ENCODE results near the gene TK1.
"Not testable (repeated sequence)": the region's sequence is repeated elsewhere in the genome, so short reads cannot be mapped to it uniquely, and the experiment has no call there.

Gene TK1

DNA sequence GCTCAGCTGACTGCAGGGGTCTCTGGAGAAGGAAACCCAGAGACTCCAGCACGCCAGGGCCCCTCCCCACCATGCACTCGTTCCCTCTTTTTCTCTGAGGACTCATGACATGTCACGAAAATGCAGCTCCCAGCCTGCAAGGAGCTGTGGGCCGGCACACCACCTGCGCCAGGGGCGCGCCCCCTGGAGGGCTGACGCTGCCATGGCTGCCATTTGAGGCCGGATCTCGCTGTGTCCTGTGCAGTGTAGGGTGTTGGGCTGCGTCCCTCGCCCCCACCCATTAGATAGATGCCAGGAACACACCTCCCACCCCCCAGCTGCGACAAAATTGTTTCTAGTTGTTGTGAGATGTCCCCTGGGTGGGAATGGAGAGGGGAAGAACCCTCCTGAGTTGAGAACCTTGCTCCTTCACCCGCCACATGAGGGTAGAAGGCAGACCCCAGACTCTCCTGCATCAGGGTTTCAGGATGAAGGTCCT lies 10.3 kb downstream of the TK1 start:
- peak in 1 of 2 experiments; percentile 12 for DNase-seq (ENCODE audit: low read depth in 2 of 2)

DNA sequence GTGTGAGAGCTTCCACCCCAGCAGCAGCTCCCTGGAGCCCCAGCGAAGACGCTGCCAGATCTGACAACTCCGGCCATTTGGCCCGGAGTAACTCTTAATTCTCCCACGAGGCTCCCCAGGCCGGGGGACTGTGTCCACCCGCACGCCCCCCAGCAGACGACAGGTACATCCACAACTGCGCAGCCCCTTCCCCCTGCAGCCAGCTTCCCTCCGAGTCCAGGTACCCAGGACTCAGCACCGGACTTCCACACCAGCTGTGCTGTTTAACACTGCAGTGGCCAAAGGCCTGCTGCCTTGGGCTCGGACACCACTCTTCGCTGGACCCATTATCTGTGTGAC lies 11.2 kb downstream of the TK1 start:
- DNase-seq (ENCODE audit: low read depth in 2 of 2): no peak

DNA sequence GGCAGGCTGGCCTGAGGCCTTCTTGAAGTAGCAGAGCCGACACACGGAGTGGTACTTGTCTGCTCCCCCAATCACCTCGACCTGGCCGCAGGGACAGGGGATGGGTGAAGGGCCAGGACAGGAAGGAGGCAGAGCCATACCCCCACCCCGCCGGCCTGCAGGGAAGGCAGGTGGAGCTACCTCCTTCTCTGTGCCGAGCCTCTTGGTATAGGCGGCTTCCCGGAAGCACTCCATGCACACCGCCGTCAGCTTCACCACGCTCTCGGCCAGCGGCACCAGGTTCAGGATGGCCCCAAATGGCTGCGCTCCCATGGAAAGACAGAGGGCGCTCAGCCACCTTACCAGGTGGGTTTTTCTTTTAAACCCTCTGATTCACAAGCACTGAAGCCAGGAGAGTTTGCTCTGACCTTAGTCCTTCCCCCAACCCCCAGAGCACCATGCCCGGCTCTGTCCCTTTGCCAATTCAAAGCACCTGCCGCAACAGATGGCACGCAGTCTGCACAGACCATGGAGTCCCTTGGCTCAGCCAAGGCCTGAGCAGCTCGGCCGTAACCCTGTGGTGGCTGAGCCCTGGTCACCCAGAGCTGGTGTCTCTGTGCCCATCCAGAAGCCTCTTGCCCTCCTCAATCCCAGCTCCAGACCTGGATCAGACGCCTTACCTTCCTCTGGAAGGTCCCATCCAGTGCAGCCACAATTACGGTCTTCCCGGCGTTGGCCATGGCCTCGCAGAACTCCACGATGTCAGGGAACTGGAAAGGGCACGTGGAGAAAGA lies 11.8 kb downstream of the TK1 start:
- no peak for DNase-seq (ENCODE audit: low read depth in 2 of 2)

DNA sequence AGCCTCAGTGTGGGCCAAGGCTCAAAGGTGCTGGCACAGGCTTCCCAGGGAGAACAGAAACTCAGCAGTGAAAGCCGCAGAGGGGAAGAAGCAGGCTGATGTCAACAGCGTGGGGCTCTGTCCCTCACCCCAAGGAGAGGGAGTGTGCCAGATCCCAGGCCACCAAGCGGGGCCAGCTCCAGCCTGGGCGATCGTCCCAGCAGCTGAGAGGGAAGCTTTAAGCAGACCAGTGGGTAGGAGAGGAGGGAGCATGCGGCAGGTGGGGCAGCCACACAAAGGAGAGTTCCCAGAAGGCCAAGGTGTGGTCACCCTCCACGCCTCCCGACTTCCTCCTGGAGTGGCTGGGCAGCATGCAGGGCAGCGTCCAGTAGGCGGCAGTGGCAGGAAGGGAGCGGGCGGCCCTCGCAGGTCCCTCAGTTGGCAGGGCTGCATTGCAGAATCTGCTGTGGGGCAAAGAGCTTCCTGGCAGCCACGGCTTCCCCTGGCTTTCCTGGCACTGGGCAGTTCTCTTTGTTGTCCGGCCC lies 12.4 kb downstream of the TK1 start:
- no peak for DNase-seq (ENCODE audit: low read depth in 2 of 2)

DNA sequence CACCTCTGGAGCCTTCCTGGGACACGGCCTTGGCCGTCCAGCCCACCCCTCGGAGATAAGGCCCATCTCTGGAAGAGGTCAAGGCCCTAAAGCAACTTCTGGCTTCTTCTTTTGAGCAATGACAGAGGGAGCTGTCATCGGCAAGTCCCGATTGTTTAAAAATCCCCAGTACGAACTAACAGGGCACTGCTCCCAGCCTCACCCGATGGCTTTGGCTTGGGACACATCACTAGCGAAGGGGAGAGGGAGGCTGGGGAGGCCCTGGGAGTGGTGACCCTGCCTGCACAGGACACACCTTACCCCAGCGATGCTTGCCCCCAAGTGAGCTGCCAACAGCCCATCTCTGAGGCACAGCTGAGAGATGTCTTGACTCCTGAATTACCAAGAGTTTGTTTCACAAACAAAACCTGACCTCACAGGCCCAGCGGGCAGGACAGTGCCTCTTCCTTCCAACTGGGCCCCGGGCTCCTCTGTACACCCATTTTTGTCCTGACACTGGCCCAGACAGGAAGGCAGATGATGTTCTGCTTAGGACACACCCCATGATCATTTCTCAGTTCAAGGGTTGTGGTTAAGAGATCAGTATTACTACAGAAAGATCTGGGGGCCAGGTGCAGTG lies 13.6 kb downstream of the TK1 start:
- no peak for DNase-seq (ENCODE audit: low read depth in 2 of 2)

DNA sequence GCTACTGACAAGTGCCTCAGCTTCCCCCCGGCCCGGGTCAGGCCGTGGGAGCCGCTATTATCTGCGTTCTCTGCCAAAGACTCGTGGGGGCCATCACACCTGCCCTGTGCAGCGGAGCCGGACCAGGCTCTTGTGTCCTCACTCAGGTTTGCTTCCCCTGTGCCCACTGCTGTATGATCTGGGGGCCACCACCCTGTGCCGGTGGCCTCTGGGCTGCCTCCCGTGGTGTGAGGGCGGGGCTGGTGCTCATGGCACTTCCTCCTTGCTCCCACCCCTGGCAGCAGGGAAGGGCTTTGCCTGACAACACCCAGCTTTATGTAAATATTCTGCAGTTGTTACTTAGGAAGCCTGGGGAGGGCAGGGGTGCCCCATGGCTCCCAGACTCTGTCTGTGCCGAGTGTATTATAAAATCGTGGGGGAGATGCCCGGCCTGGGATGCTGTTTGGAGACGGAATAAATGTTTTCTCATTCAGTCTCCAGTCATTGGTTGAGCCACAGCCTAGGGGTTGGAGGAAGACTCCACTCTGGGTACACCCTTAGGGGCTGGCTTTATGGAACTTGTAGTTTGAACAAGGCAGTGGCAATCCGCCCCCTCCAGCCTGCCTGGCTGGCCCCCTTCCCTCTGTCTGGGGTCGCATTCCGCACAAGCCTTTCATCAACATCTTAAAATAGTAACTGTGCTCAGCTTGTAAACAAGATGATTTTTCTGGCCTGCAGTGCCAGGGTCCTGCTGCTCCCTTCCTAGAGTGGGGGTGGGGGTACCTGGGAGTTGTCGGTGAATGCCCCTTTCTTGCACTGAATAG lies 14.4 kb downstream of the TK1 start:
- DNase-seq (ENCODE audit: low read depth in 2 of 2): no peak

DNA sequence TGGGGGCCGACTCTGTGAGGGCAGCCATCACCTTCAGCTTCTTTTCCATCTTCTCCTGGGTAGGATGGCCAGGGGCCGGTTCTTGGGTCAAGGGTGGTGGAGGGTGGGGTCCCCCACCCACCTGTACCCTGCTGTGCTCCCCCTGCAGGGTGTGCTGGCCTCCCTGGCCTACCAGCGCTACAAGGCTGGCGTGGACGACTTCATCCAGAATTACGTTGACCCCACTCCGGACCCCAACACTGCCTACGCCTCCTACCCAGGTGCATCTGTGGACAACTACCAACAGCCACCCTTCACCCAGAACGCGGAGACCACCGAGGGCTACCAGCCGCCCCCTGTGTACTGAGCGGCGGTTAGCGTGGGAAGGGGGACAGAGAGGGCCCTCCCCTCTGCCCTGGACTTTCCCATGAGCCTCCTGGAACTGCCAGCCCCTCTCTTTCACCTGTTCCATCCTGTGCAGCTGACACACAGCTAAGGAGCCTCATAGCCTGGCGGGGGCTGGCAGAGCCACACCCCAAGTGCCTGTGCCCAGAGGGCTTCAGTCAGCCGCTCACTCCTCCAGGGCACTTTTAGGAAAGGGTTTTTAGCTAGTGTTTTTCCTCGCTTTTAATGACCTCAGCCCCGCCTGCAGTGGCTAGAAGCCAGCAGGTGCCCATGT lies 15.1 kb downstream of the TK1 start:
- DNase-seq (ENCODE audit: low read depth in 2 of 2): not testable (repeated sequence)

DNA sequence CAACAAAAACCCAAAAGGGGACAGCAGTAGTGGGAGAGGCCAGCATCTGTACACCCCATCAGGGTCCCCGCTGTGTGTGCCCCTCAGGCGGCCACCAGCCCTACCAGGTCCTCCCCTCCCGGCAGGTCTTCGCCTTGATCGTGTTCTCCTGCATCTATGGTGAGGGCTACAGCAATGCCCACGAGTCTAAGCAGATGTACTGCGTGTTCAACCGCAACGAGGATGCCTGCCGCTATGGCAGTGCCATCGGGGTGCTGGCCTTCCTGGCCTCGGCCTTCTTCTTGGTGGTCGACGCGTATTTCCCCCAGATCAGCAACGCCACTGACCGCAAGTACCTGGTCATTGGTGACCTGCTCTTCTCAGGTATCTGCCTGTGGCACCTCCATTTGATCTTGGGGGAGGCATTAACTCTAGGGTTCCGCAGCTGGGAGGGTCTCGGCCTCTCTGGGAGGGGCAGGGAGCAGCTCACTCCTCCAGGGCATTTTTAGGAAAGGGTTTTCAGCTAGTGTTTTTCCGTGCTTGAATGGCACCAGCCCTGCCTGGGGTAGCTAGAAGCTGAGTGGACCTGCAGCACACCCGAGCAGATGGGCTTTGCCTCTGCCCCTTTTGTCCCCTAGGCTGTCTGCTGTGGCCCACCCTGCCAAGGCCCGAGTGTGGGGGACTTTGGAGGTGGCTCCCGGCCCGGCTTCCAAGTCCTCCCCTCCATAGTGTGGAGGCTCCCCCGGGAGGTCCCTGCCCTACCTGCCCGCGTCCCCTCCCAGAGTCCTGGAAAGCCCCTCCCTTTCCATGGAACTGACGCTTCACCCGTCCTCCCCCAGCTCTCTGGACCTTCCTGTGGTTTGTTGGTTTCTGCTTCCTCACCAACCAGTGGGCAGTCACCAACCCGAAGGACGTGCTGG lies 15.9 kb downstream of the TK1 start:
- no peak for DNase-seq (ENCODE audit: low read depth in 2 of 2)

DNA sequence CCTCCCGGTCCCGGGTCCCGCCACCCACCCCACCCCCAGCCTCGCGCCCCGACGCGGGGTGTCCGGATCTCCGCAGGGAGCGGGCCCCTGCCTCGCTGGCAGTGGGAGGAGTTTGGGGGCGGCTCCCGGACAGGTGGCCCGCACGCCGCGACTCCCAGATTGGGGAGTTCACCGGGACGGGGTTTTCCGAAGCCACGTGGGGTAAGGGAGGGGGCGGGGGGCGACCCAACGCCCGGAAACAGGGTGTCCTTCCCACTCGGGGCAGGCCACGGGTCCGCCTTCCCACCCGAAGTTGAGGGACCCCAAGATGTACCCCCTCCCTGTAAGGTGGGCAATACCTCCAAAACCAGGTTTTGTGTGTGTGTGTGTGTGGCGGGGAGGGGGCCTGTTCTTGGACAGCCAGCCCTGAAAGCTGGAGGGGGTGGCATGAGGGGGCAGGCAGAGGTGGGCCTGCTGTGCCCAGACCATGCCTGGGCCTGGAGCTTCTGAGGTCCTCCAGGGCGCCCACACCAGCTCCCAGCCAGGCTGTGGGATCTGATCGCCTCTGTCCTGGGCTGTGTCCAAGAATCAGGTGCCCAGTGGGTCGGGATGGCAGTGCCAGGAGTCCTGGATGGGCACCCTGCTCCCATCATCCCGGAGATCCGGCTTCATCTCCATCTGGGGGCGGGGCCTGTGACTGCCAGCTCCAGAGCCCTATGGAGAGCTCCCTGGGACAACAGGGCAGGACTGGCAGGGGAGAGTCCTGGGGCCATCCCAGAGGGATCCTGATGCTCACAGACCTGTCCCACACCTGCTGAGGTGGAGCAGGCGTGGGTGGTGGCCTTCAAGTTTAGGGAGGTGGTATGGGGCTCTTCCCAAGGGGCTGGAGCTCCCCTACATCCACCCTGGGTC lies 17.7 kb downstream of the TK1 start:
- no peak for DNase-seq (ENCODE audit: low read depth in 2 of 2)

DNA sequence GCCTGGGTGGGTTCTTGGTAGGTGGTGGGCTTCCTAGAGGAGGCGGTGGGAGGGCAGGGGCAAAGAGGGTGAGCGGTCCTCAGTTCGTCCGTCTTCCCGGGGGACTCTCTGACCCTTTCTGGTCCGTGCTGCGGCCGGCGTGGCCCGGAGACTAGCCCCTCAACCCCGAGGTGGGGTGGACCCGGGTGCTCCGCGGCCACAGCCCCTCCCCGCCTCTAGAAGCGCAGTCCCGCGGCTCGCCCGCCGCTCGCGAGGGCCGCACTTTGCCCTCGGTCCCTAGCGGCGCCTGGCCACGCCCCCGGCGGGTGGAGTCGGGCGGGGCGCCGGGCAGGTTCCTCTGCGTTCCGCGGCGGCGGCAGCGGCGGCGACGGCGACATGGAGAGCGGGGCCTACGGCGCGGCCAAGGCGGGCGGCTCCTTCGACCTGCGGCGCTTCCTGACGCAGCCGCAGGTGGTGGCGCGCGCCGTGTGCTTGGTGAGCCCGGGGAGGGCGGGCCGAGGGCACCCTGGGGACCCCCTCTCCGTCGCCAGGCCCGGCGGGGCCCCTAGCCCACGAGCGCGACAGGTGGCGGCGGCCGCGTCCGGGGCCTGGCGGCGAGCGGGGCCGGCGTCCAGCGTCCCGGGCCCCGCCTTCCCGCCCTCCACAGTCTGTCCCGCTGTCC lies 18.5 kb downstream of the TK1 start, which contains the start of gene SYNGR2:
TSS of gene SYNGR2 (plus strand) at position 340 of the 661 bp plus-strand sequence. CDS start at position 376, 36 bp downstream.
- peak in 1 of 2 experiments; percentile 13 for DNase-seq (ENCODE audit: low read depth in 2 of 2)

DNA sequence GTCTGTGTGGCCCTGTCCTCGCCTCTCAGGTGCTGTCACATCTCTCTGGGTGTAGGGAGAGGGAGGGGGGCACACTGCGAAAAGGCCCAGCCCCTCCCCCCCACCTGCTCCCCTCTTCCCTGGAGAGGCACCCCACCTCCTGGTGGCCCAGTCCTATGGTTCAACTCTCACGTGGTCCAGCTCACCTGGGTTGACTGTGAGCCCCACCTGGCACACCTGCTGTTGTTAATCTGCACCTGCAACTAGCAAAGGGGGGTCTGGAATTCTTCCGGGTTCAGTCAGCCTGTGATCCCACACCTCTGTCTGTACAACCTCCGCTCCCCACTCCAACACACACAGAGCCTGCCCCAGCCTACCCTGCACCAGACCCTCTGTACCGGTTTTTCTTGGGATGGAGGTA lies 20.4 kb downstream of the TK1 start:
- DNase-seq (ENCODE audit: low read depth in 2 of 2): no peak

DNA sequence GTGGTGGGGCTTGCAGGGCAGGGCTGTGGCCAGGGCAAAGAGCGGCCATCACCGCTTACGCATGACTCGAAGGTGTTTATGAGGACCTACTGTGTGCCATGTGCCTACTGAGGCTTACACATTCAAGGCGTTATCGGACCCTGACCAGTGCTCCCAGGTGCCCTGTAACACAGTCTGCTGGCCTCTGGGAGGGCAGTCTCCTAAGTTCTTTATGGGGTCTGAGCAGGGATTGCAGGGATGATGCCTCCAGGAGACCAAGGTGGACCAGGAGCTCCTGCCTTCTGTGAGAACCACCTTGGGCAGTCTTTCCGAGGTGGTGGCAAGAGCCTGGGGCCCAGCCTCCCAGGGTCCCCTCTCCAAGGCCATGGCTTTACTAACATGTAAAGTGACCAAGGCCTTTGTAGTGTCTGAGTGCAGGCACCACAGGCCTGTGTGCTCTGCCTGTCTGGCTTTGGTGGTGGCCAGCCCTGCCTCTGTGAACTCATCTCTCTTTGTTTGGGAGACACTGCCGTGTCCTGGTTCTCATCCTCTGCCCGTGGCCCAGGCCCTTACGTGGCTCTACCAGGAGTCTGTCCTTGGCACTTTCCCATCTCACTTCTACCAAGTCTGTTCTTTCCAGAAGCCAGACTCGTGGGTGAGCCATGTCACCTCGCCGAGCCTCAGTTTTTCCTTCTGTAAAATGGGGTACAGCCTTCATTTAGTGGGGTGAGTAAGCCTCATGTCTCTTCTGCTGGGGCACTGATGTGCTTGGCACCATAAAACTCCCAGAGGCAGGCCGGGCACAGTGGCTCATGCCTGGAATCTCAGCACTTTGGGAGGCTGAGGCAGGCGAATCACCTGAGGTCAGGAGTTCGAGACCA lies 21.9 kb downstream of the TK1 start:
- DNase-seq (ENCODE audit: low read depth in 2 of 2): no peak

DNA sequence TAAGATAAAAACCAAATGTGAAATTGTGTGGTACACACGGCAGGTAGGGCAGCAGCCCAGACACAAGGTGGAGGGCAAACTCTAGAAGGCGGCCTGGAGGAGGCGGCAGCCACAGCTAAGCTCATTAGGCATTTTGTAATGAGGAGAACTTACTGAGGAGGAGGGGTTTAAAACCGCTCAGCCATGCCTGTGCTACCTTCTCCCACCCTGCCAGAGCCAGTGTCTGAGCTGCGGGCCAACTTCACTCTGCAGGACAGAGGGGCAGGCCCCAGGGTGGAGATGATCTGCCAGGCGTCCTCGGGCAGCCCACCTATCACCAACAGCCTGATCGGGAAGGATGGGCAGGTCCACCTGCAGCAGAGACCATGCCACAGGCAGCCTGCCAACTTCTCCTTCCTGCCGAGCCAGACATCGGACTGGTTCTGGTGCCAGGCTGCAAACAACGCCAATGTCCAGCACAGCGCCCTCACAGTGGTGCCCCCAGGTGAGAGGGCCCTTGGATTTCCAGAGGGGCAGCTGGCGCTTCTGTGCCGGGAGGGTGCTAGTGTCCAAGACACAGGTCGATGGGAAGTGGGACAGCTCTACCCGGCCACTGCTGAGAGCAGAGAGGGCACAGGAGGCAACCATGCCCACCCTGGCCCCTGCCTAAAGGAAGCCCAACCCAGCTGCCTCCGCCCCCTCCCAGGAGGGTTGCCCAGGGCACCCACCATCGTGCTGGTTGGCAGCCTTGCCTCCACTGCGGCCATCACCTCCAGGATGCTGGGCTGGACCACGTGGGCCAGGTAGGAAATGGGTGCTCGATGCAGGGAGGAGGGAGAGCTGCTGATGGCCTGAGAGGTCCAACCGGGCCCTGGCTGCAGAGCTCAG lies 22.7 kb downstream of the TK1 start:
- no peak for DNase-seq (ENCODE audit: low read depth in 2 of 2)

DNA sequence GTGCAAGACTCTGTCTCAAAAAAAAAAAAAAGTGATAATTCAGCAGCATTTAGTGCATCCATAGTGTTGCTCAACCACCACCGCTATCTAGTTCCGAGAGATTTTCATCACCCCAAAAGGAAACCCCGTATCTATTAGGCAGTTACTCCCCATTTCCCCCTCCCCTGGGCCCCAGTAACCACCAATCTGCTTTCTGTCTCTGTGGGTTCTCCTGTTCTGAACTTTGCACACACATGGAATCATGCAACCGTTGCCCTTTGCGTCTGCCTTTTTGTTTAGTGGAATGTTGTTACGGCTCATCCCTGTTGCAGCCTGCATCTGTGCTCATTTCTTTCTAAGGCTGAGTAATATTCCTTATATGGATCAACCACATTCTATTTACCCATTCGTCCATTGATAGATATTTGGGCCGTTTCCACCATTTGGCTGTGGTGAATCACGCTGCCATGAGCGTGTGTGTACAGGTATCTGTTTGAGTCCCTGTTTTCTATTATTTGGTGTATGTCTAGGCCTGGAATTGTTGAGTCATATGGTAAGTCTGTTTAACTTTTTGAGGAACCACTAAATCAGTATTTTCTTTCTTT lies 27.2 kb downstream of the TK1 start:
- peak; percentile 75 to 76 for DNase-seq (ENCODE audit: low read depth in 2 of 2)

DNA sequence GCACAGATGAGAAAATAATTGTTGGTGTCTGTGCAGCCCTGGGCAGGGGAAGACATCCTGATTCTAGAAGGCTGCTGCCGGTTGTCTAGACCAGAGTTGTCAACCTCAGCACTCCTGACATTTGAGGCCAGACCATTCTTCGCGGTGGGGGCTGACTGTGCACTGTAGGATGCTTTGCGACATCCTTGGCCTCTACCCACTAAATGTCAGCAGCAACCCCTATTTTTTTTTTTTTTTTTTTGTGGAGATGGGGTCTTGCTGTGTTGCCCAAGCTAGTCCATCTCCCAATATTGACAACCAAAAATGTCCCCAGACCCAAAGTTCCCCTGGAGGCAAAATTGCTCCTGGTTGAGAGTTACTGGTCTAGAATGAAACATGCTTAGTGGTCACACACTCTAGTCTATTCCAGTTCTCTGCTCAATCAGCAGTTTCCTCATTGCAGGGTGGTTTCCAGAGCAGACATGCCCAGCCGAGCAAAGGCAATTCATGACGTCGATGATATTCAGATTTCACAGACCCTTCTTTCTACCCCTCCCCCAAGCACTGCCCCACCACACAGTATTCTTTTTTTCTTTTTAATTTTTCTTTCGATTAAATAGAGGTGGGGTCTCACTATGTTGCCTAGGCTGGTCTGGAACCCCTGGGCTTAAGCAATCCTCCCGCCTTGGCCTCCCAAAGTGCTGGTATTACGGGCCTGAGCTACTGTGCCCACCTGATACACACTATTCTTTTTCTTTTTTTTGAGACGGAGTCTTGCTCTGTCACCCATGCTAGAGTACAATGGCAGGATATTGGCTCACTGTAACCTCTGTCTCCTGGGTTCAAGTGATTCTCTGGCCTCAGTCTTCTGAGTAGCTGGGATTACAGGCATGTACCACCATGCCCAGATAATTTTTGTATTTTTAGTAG lies 31.7 kb downstream of the TK1 start:
- no peak for DNase-seq (ENCODE audit: low read depth in 2 of 2)

DNA sequence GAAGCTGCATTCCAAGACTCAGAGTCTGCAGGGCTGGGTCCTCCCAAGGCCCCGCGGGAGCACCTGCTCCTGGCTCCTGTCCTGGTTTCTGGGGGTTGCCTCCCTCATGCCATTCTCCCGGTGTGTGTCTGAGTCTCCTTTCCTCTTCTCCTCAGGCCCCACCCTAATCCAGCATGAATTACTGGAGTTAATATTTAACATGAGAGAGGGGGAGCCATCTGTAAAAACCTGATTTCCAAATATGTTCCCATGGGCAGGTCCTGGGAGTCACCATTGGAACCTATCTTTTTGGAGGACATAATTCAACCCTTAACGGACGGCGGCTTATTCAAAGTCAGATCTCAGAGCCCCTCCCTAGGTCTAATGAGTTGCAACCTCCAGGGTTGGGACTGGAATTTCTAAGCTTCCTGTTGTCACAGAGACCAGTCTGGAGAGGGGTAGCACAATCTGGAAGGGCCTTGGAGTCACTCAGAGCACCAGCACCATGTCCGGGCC lies 35.3 kb downstream of the TK1 start:
- DNase-seq (ENCODE audit: low read depth in 2 of 2): peak; percentile 29 to 32

All from fibroblast of skin of left quadriceps (primary cell).